DOHH2 (cell line): Measurements from ENCODE around the gene CALHM3.

ENCODE experiments used
- H3F3A ChIP-seq: fragments of 200-600 bp; sonication (generic), shearing (Covaris generic); 2 replicates; pipeline ENCODE4 v1.6.0; 2016; ENCODE audit warnings: antibody characterized with exemption, mild to moderate bottlenecking; ENCODE audit not compliant: control insufficient read depth, insufficient read depth
- H3K27ac ChIP-seq: fragments of 200-600 bp; sonication (generic); 2 replicates; pipeline ENCODE4 v1.5.1; 2014; ENCODE audit warnings: low read depth, mild to moderate bottlenecking, low read length, moderate library complexity
- H3K27me3 ChIP-seq: fragments of 200-600 bp; sonication (generic); 2 replicates; pipeline ENCODE4 v1.6.1; 2014; ENCODE audit warnings: mild to moderate bottlenecking, low read length, mixed read lengths; ENCODE audit not compliant: control insufficient read depth
- H3K36me3 ChIP-seq: fragments of 200-600 bp; sonication (generic); 2 replicates; pipeline ENCODE4 v1.6.1; 2014; ENCODE audit warnings: mild to moderate bottlenecking, low read length, moderate library complexity, mixed read lengths; ENCODE audit not compliant: control insufficient read depth
- H3K4me1 ChIP-seq: fragments of 200-600 bp; sonication (generic); 2 replicates; pipeline ENCODE4 v1.6.1; 2014; ENCODE audit warnings: mild to moderate bottlenecking, low read length, mixed read lengths; ENCODE audit not compliant: control insufficient read depth
- H3K4me2 ChIP-seq: fragments of 200-600 bp; sonication (generic); 2 replicates; pipeline ENCODE4 v1.6.0; 2014; ENCODE audit warnings: mild to moderate bottlenecking, low read length, moderate library complexity
- H3K4me3 ChIP-seq: fragments of 200-600 bp; sonication (generic); 2 replicates; pipeline ENCODE4 v1.5.1; 2014; ENCODE audit warnings: mild to moderate bottlenecking, low read length, mixed read lengths
- H3K79me2 ChIP-seq: fragments of 200-600 bp; sonication (generic); 2 replicates; pipeline ENCODE4 v1.6.1; 2014; ENCODE audit warnings: mild to moderate bottlenecking, low read length, mixed read lengths; ENCODE audit not compliant: control insufficient read depth
- H3K9me2 ChIP-seq: fragments of 200-600 bp; sonication (generic); replicated peaks from 2 replicates; pipeline ENCODE4 v1.6.1; 2014; ENCODE audit warnings: mild to moderate bottlenecking, low read length, mixed read lengths; ENCODE audit not compliant: control insufficient read depth
- H3K9me3 ChIP-seq: fragments of 200-600 bp; sonication (generic); 2 replicates; pipeline ENCODE4 v1.6.1; 2014; ENCODE audit warnings: antibody characterized with exemption, low read length, mixed read lengths; ENCODE audit not compliant: control insufficient read depth, insufficient read depth
- H4K20me1 ChIP-seq: fragments of 200-600 bp; sonication (generic); 2 replicates; pipeline ENCODE4 v1.6.0; 2014; ENCODE audit warnings: low read depth, mild to moderate bottlenecking, antibody characterized with exemption, low read length, moderate library complexity; ENCODE audit not compliant: control insufficient read depth, insufficient read depth
- CTCF ChIP-seq: fragments of 200-600 bp; sonication (generic); IDR thresholded peaks from one replicate; pipeline ENCODE4 v1.5.1; 2014; ENCODE audit warnings: antibody characterized with exemption, mild to moderate bottlenecking, low read depth, low read length; ENCODE audit not compliant: poor library complexity, severe bottlenecking
- EZH2phosphoT487 ChIP-seq: fragments of 200-600 bp; sonication (generic); IDR thresholded peaks from 2 replicates; pipeline ENCODE4 v1.6.1; 2017; ENCODE audit warnings: borderline replicate concordance, mild to moderate bottlenecking, antibody characterized with exemption, low read length, moderate library complexity, mixed read lengths

CALHM3 gene

GRCh38 chr10:103499881-103500280 lies 20.8 kb upstream of the CALHM3 start:
- H3K4me2 ChIP-seq = no peak overlapping the region
- no peak for TF ChIP-seq CTCF
- TF ChIP-seq EZH2phosphoT487 = no peak
- no peaks in the 10 kb centered on the region for H3K36me3 ChIP-seq

GRCh38 chr10:103498936-103499638 lies 20.0 kb upstream of the CALHM3 start:
- Histone ChIP-seq H3K79me2 (no peaks in the 10 kb centered on the region), H3K4me3 (no peak overlapping the region), H3K4me1 (peaks cover 5% of the 10 kb centered on the region), H3K4me2 (no peak overlapping the region), H3K9me3 (no peaks in the 10 kb centered on the region), H4K20me1 (no peaks in the 10 kb centered on the region), H3F3A (no peaks in the 10 kb centered on the region), H3K27ac (no peak overlapping the region), H3K9me2 (no peaks in the 10 kb centered on the region), H3K27me3 (peaks cover 61% of the 10 kb centered on the region), H3K36me3 (no peaks in the 10 kb centered on the region)
- no peak for TF ChIP-seq EZH2phosphoT487
- TF ChIP-seq CTCF = no peak

More at GRCh38 chr10:103499881-103500280, 20.8 kb upstream of the CALHM3 start:
- Histone ChIP-seq H3K9me3 (no peaks in the 10 kb centered on the region), H4K20me1 (no peaks in the 10 kb centered on the region), H3K4me3 (no peak overlapping the region), H3K4me1 (no peaks in the 10 kb centered on the region), H3K27ac (no peak overlapping the region), H3K27me3 (peaks cover 56% of the 10 kb centered on the region), H3F3A (no peaks in the 10 kb centered on the region), H3K9me2 (no peaks in the 10 kb centered on the region), H3K79me2 (no peaks in the 10 kb centered on the region)

- Histone ChIP-seq H3K9me2 (no peaks in the 10 kb centered on the region), H3K4me1 (peaks cover 10% of the 10 kb centered on the region), H3K79me2 (no peaks in the 10 kb centered on the region), H4K20me1 (no peaks in the 10 kb centered on the region), H3K27ac (no peak overlapping the region), H3K27me3 (peaks cover 68% of the 10 kb centered on the region), H3K9me3 (no peaks in the 10 kb centered on the region), H3K4me3 (no peak overlapping the region), H3K36me3 (no peaks in the 10 kb centered on the region), H3F3A (no peaks in the 10 kb centered on the region), H3K4me2 (no peak overlapping the region)
- no peak for TF ChIP-seq EZH2phosphoT487
- no peak for TF ChIP-seq CTCF
Observed at GRCh38 chr10:103497161-103497915, 18.3 kb upstream of the CALHM3 start.
